Naive thymus-derived CD8-positive, alpha-beta T cell (primary cell): ENCODE data around the gene SLC17A3. TPM values are rescaled to one million over a fixed set of nuclear protein-coding genes. Genes with fewer than 3 reads are reported as not detected.

Experiments used
- ATAC-seq, 2 donors: fragments of 150-1000 bp; cut with Tn5 transposase in 1 of 2; sonication (Bioruptor Pico), chemical (Tn5 transposase) in 1 of 2; 1 replicate in 1 of 2; 2 replicates in 1 of 2; pipeline ENCODE4 v1.10.0; 2021; ENCODE audit warnings: mild to moderate bottlenecking in 2 of 2, moderate library complexity in 2 of 2
- POLR2A ChIA-PET: fragments of 350-600 bp; sonication (Branson Sonifier 250); formaldehyde crosslinking; loops from one replicate; lab custom pipeline; 2021; ENCODE audit warnings: antibody characterized with exemption; lab: Charles Lee
- DNase-seq, 10 donors: peaks; one replicate each; pipeline versions ENCODE4 v3.0.0 to v3.0.0-alpha.2; 2020 to 2022
- H3K27ac Mint-ChIP-seq, 10 donors: one replicate each; pipeline ENCODE4 v1.8.0; 2020 to 2022; ENCODE audit warnings: mild to moderate bottlenecking in 10 of 10, mixed read lengths in 10 of 10, moderate library complexity in 4 of 10, inconsistent platforms in 1 of 10
- H3K27me3 Mint-ChIP-seq, 5 donors: one replicate each; pipeline ENCODE4 v1.8.0; 2021 to 2022; ENCODE audit warnings: mixed read lengths in 5 of 5
- H3K36me3 Mint-ChIP-seq, 3 donors: one replicate each; pipeline ENCODE4 v1.8.0; 2020 to 2022; ENCODE audit warnings: mixed read lengths in 3 of 3, mild to moderate bottlenecking in 2 of 3, inconsistent platforms in 1 of 3
- H3K4me1 Mint-ChIP-seq, 4 donors: one replicate each; pipeline ENCODE4 v1.8.0; 2021 to 2022; ENCODE audit warnings: mixed read lengths in 4 of 4
- H3K4me3 Mint-ChIP-seq, 10 donors: one replicate each; pipeline ENCODE4 v1.8.0; 2020 to 2022; ENCODE audit warnings: mild to moderate bottlenecking in 10 of 10, mixed read lengths in 10 of 10, moderate library complexity in 6 of 10, inconsistent platforms in 1 of 10
- H3K9me3 Mint-ChIP-seq, 9 donors: one replicate each; pipeline ENCODE4 v1.8.0; 2020 to 2022; ENCODE audit warnings: mixed read lengths in 9 of 9, mild to moderate bottlenecking in 3 of 9, inconsistent platforms in 1 of 9, moderate library complexity in 1 of 9
- polyA plus RNA-seq, 3 donors: library from polyadenylated mRNA; unstranded; fragments of 300-500 nt; fragmentation: Illumina TruSeq; gene quantifications; one replicate each; pipeline ENCODE4 v1.2.3, GENCODE V29; 2021
- total RNA-seq, 8 experiments: library from RNA in 2 of 8; stranded (reverse) in 2 of 8; gene quantifications; one replicate each; pipeline ENCODE4 v1.2.3 and lab custom pipeline; 2021 to 2026

SLC17A3 gene
- total and polyA plus RNA-seq, 5 experiments from 2014 or later = 0.35 TPM; not detected in 4

- ATAC-seq (no peak), DNase-seq (no peak)
- peaks cover 0 to 10% (median 3%) of the 10 kb centered on the region in 3 donors for H3K36me3 Mint-ChIP-seq
- no peak overlapping the region for H3K4me3 Mint-ChIP-seq
- POLR2A ChIA-PET = no interaction called here
- H3K4me1 Mint-ChIP-seq = no peaks in the 10 kb centered on the region
- H3K27me3 Mint-ChIP-seq = peaks cover 7 to 43% (median 28%) of the 10 kb centered on the region in 5 donors
- no peak overlapping the region for H3K27ac Mint-ChIP-seq
- H3K9me3 Mint-ChIP-seq = peaks cover 3 to 24% (median 14%) of the 10 kb centered on the region in 9 donors
These were observed 52.7 kb downstream of the SLC17A3 start for GRCh38 chr6:25821341-25821740.

- DNase-seq = no peak
- Mint-ChIP-seq H3K4me3 (no peak overlapping the region), H3K36me3 (no peaks in the 10 kb centered on the region), H3K9me3 (peaks cover 0 to 5% (median 0%) of the 10 kb centered on the region in 9 donors), H3K27me3 (peaks cover 7 to 45% (median 20%) of the 10 kb centered on the region in 5 donors), H3K4me1 (no peaks in the 10 kb centered on the region), H3K27ac (no peak overlapping the region)
- POLR2A ChIA-PET = no interaction called here
- ATAC-seq = no peak
These were observed 57.8 kb downstream of the SLC17A3 start for GRCh38 chr6:25816252-25816651.

DNA sequence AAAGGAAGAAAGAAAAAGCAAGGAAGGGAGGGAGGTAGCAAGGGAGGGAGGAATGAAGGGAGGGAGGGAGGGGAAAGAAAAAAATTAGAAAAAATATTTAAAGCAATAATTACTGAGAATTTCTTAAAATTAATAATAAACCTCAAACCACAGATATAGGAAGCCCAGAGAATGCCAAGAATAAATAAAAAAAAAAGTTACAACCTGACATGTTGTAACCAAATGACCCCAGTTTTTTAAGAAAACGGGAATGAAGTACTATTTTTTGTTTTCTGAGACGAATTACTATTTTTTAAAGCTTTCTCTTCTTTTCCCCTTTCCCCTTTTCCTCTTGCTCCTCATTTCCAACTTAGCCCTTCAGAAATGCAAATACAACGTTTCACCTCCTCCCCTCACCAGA, 58.8 kb downstream of the SLC17A3 start:
- H3K4me1 Mint-ChIP-seq = no peaks in the 10 kb centered on the region
- H3K9me3 Mint-ChIP-seq = peaks cover 0 to 5% (median 0%) of the 10 kb centered on the region in 9 donors
- POLR2A ChIA-PET = no interaction called here
- ATAC-seq (no peak), DNase-seq (no peak)
- peaks cover 7 to 45% (median 24%) of the 10 kb centered on the region in 5 donors for H3K27me3 Mint-ChIP-seq
- H3K4me3 Mint-ChIP-seq = no peak overlapping the region
- H3K36me3 Mint-ChIP-seq = no peaks in the 10 kb centered on the region
- H3K27ac Mint-ChIP-seq = no peak overlapping the region

DNA sequence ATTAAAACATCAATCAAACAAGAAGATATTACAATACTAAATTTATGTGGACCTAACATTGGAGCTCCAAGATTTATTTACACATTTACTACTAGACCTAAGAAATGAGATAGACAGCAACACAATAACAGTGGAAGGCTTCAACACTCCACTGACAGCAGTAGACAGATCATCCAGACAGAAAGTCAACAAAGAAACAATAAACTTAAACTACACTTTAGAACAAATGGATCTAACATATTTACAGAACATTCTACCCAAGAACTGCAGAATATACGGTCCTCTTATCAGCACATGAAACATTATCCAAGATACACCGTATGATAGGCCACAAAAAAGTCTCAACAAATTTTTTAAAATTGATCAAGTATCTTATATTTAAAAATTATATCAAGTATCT, 69.2 kb downstream of the SLC17A3 start:
- no peak for DNase-seq
- Mint-ChIP-seq H3K4me3 (no peak overlapping the region), H3K4me1 (no peaks in the 10 kb centered on the region), H3K27ac (no peak overlapping the region), H3K36me3 (peaks cover 0 to 7% (median 0%) of the 10 kb centered on the region in 3 donors), H3K9me3 (peaks cover 0 to 11% (median 0%) of the 10 kb centered on the region in 9 donors), H3K27me3 (peaks cover 16 to 36% (median 29%) of the 10 kb centered on the region in 5 donors)
- ATAC-seq = no peak
- POLR2A ChIA-PET = no interaction called here

GRCh38 chr6:25801436-25801835, 72.6 kb downstream of the SLC17A3 start:
- ATAC-seq = no peak
- H3K27me3 Mint-ChIP-seq = peaks cover 15 to 35% (median 28%) of the 10 kb centered on the region in 5 donors
- no peak overlapping the region for H3K4me3 Mint-ChIP-seq
- DNase-seq = no peak
- H3K27ac Mint-ChIP-seq = no peak overlapping the region
- H3K4me1 Mint-ChIP-seq = no peaks in the 10 kb centered on the region
- H3K36me3 Mint-ChIP-seq = peaks cover 0 to 7% (median 0%) of the 10 kb centered on the region in 3 donors
- POLR2A ChIA-PET = no interaction called here
- H3K9me3 Mint-ChIP-seq = peaks cover 0 to 11% (median 0%) of the 10 kb centered on the region in 9 donors

Other genes starting within 250 kb of the SLC17A3 start
- gene SCGN, start 222.0 kb downstream of the SLC17A3 start, total RNA-seq = not detected
- not detected for gene SCGN, start 222.0 kb downstream of the SLC17A3 start, polyA plus RNA-seq
- not detected for gene SLC17A4, start 119.5 kb downstream of the SLC17A3 start, total RNA-seq
- gene SLC17A4, start 119.5 kb downstream of the SLC17A3 start, polyA plus RNA-seq = not detected
- not detected for gene SLC17A1, start 42.2 kb downstream of the SLC17A3 start, total RNA-seq
- gene SLC17A1, start 42.2 kb downstream of the SLC17A3 start, polyA plus RNA-seq = not detected
- not detected for gene SLC17A2, start 56.4 kb upstream of the SLC17A3 start, total RNA-seq
- not detected for gene SLC17A2, start 56.4 kb upstream of the SLC17A3 start, polyA plus RNA-seq
- 10 to 100 TPM; 28.5 to 29.7 TPM for gene TRIM38, start 88.6 kb upstream of the SLC17A3 start, total RNA-seq
- 1 to 10 TPM; 4.3 to 7.4 (median 5.9) TPM for gene TRIM38, start 88.6 kb upstream of the SLC17A3 start, polyA plus RNA-seq
- 1 to 10 TPM; 1.3 to 1.6 TPM for gene HFE, start 213.2 kb upstream of the SLC17A3 start, total RNA-seq
- gene HFE, start 213.2 kb upstream of the SLC17A3 start, polyA plus RNA-seq = 1 to 10 TPM in 2 of 3 donors, under 1 TPM in 1; 0.68 to 3.8 (median 1.8) TPM